ENCODE data around the gene HIGD2A.

HIGD2A gene

DNA sequence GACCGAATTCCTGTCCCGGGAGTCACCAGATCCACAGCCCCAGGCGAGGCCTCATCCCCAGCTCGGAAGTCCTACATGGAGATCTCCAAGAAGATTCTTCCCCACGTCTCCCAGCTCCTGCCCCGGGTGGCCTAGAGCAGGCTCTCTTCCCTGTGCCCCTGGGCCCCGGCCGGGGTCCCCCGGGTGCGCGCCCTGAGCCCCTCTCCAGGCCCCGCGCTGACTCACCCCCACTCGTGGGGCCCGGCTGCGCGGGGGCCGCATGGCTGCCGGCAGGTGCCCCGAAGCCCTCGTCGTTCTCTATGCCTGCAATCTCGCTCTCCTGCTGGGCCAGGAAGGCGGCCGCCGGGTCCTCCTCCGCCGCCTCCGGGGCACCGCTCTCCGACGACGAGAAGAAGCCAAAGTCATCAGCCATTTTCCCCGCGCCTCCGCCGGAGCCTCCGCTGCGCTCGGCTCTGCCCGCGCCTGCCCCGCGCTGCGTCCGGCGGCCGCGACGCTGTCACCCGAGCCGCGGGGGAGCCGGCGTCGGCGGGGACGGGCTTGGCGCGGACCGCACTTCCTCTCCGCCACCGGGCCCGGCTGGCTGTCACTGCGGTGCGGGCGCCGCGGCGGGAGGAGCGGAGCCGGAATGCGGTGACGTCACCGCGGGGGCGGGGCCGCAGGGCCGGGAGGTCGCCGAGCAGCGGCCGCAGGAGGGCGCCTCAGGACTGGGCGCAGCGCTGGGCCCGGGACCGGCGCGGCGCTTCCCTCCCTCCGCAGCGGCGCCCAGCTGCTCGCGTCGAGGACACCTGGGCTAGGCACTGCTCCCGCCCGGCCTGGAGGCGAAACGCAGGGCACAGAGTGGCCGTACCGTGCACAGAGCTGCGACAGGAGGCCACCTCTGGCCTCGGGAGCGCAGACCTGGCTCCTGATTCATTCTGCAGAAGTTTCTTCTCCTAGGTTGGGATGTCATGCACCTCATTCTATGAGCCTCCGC lies 27.7 kb downstream of the HIGD2A start, which contains the start of gene CLTB:
Gene CLTB, minus strand, starts transcription at position 588 of the 973 bp plus-strand sequence. Its CDS starts 176 bp downstream, at position 412.
- DNase-seq (ENCODE audit: low read depth in 2 of 2), result peak; percentile 83 to 88

DNA sequence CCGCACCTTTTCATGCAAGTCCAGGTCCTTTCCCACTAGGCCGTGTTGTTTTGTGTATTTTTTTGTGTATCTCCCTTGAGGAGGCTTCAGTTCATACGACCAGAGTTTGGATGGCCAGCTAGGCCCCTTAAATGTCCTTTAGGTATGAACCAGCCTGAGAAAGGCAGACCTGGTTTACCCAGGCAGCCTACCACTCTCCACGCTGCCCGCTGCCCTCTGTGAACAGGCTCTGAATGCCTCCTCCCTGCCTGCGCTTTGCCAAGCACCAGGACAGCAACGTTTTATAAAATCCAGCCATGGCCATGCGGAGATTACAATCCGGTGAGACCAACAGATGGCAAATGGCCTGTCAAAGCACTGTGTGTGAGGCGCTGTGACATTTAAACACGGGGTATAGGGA lies 28.4 kb downstream of the HIGD2A start:
- DNase-seq (ENCODE audit: low read depth in 2 of 2), result no peak

DNA sequence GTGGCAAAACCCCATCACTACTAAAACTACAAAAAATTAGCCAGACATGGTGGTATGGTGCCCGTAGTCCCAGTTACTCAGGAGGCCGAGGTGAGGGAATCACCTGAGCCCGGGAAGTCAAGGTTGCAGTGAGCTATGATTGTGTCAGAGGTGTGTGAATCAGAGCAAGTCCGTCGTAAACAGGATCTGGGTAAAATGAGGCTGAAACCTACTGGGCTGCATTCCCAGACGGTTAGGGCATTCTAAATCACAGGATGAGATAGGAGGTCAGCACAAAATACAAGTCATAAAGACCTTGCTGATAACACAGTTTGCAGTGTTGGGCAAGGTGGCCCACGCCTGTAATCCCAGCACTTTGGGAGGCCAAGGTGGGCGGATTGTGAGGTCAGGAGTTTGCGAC lies 29.7 kb downstream of the HIGD2A start:
- no peak for DNase-seq (ENCODE audit: low read depth in 2 of 2)

DNA sequence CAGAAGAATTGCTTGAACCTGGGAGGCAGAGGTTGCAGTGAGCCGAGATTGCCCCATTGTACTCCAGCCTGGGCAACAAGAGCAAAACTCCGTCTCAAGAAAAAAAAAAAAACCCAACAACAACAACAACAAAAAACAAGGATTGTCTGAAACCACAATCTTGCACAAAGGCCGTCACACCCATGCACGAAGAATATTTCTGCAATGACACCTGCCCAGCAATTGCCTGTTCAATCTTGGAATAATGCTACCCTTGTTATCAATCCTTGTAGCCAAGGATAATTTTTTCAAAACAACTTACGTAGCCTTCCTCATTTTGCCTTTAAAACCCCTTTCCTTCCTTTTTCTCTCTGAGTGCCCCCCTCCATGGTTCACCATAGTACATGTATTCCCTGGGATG lies 31.5 kb downstream of the HIGD2A start:
- no peak for DNase-seq (ENCODE audit: low read depth in 2 of 2)

DNA sequence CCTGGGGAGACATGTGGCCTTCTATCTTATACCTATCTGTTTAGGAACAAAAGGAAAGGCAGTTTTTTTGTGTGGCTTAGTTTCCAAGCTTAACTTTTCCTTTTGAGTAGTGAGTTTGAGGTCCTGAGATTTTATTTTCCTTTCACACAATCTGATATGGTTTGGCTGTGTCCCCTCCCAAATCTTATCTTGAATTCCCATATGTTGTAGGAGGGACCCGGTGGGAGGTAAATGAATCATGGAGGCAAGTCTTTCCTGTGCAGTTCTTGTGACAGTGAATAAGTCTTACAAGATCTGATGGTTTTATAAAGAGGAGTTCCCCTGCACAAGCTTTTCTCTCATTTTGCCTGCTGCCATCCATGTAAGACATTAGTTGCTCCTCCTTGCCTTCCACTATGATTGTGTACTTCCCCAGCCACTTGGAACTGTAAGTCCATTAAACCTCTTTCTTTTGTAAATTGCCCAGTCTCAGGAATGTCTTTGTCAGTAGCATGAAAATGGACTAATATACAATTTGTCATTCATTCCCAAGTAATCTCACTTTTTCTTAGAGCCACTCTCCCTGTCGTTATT lies 32.5 kb downstream of the HIGD2A start:
- DNase-seq (ENCODE audit: low read depth in 2 of 2), result no peak

DNA sequence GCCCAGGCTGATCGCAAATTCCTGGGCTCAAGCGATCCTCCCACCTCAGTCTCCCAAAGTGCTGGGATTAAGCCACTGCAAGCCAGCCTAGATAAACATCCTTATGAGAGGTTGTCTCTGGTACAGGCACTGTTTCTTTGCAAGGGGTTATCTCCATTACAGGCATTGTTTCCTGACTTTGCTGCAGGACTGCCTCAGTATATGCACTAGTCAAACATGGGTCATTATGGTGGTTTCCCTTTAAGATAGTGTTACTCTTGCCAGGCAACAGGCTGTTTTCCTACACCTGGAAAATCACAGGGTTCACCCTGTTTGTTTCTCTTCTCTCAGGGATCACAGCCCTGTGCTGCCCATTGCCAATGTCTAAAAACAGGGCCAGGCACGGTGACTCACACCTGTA lies 35.6 kb downstream of the HIGD2A start:
- DNase-seq (ENCODE audit: low read depth in 2 of 2), result no peak

DNA sequence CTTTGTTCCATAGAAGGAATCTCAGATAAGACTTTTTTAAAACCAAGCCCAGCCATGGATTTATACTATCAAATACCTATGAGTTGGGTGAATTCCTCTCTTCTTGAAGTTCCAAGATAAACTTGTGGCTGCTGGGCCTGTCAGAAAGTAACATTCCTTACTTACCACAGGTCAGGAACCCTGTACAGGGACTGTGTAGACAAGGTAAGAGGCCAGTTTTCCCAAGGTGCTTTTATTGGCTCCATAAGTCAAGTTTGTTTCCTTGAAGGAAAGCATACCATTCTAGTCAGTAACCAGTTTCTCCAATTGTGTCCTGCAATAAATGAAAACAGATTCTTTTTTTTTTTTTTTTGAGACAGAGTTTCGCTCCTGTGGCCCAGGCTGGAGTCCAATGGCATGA lies 36.6 kb downstream of the HIGD2A start:
- DNase-seq (ENCODE audit: low read depth in 2 of 2), result no peak

DNA sequence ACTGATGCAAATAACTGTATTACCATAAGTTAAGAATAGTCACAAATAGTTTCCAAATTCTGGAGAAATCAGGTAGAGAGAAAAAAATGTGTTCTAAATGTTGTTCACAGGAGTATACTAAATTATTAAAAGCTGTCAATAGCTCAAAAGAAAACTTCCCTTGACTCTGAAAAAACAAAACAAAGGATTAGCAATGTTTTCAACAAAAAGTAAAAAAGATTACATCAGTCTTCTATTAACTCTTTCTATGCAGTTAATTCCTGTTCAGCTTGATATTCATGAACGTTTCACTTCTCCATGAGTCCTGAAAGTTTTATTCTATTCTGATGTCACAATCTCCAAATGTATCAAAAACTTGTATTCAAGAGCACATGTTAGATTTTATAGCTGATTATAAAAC lies 37.2 kb downstream of the HIGD2A start:
- no peak for DNase-seq (ENCODE audit: low read depth in 2 of 2)

DNA sequence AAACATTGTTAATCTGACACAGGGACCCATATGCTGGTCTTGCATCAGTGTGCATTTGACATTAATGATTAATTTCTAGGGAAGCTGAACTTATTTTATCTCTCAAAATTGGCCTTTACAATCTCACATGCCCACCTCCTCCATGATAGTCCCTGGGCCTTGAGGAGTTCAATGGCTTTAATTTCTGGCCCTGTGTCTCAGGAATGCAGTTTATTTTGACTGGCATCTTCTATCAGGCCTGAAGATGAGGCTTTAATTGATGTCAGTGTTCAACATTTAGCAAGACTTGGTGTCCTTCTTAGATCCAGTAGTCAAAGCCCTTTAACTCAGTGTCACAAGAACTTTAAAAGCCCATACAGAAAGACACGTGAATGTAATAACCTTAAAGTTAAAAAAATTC lies 38.3 kb downstream of the HIGD2A start:
- DNase-seq (ENCODE audit: low read depth in 2 of 2), result no peak

DNA sequence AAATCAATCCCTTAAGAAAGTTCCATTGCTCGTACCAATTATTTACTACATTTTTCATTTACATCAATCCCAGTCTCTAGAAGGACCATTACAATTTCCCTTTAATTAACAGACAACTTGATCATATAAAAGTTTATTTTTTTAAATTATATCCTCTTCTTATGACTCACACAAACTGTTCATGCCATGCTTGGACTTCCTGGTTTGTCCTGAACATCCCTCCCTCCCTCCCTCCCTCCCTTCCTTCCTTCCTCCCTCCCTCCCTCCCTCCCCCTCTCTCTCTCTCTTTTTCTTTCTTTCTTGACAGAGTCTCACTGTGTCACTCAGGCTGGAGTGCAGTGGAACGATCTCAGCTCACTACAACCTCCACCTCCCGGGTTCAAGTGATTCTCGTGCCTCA lies 39.4 kb downstream of the HIGD2A start:
- no peak for DNase-seq (ENCODE audit: low read depth in 2 of 2)

DNA sequence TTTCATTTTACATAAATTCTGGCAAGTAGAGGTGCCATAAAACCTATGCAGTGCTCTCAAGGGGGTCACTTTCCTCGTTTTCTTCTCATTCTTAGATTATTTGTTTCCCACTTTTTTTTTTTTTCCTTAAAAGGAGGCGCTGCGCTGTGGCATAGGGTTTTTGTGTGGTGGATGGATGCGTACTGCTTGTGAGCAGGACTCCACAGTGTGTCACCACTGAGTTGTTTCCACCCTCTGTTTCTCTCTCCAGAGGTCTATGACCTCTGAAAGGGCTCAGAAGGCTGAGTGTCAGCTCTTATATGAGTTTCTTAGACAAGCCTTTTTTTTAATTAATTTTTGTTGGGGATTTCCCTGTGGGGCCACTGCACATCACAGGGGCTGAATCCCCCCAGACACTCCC lies 41.4 kb downstream of the HIGD2A start:
- DNase-seq (ENCODE audit: low read depth in 2 of 2), result no peak

DNA sequence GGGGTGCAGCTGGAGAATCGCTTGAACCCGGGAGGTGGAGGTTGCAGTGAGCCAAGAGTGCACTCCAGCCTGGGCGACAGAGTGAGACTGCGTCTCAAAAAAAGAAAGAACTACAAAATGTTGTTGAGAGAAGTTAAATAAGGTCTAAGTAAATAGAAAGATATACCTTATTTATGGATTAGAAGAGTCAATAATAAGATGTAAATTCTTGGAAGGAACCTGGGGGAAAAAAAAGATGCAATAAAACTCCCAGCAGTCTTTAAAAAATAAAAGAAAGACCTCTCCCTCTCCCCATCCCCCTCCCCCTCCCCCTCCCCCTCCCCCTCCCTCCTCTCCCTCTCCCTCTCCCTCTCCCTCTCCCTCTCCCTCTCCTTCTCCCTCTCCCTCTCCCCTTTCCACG lies 44.2 kb downstream of the HIGD2A start:
- no peak for DNase-seq (ENCODE audit: low read depth in 2 of 2)

DNA sequence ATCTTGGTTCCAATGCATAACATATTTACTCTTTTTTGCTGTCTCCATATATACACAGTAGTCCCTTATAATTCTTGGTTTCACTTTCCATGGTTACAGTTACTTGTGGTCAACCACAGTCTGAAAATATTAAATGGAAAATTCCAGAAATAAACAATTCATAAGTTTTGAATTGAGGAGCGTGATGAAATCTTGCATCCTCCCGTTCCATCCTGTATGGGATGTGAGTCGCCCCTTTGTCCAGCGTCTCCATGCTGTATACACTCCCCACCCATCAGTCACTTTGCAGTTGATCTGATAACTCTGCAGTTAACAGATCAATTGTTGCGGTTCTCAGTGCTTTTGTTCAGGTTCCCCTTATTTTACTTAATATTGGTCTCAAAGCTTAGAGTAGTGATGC lies 48.1 kb downstream of the HIGD2A start:
- no peak for DNase-seq (ENCODE audit: low read depth in 2 of 2)

DNA sequence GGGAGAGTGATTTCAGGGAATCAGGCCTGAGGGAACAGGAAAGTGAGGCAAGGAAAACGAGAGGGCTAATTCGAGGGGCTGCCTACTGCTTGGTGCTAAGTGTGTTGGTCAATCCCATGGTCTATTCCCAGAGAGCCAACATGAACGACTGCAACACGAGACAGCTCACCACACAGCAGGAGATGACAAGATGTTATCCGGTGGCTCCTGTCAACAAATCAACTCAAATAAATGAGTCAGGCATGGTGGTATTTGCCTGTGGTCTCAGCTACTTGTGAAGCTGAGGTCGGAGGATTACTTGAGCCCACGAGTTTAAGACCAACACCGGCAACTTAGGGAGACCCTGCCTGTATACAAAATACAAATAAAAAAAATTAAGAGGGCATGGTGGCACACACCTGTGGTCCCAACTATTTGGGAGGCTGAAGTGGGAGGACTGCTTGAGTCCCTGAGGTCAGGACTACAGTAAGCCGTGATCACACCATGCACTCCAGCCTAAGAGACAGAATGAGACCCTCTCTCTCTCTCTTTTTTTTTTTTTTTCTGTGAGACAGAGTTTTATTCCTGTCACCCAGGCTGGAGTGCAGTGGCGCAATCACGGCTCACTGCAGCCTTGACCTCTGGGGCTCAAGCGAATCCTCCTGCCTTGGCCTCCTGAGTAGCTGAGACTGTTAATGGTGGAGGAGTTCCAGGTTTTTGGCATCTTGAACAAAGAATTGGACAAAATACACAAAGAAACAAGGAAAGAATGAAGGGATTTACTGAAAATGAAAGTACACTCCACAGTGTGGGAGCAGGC lies 50.6 kb downstream of the HIGD2A start:
- DNase-seq (ENCODE audit: low read depth in 2 of 2), result no peak

Data from stimulated activated CD8-positive, alpha-beta memory T cell treated with anti-CD3 and anti-CD28 coated beads, Interleukin-7, amount 100 ng/mL, for 1 hour (primary cell).